Fibroblast of lung (primary cell): Measurements from ENCODE around the gene ESAM. TPM values are rescaled to one million over a fixed set of nuclear protein-coding genes. Genes with fewer than 3 reads are reported as not detected.

Experiments
- DNase-seq, 2 donors: peaks; one replicate each; pipeline versions ENCODE4 v3.0.0 to v3.0.0-alpha.2; 2010; ENCODE audit warnings: low read depth in 2 of 2
- H2AFZ ChIP-seq: 2 replicates; pipeline ENCODE4 v1.5.1; 2012; ENCODE audit warnings: low read length, control low read depth, inconsistent platforms
- H3K27ac ChIP-seq: 2 replicates; pipeline ENCODE4 v1.5.1; 2011; ENCODE audit warnings: low read length, control low read depth; ENCODE audit not compliant: insufficient read depth
- H3K27me3 ChIP-seq: 2 replicates; pipeline ENCODE4 v1.5.1; 2011; ENCODE audit warnings: mild to moderate bottlenecking, low read length; ENCODE audit not compliant: control insufficient read depth, insufficient read depth
- H3K36me3 ChIP-seq: 2 replicates; pipeline ENCODE4 v1.5.1; 2011; ENCODE audit warnings: low read length; ENCODE audit not compliant: control insufficient read depth, insufficient read depth
- H3K4me1 ChIP-seq: 2 replicates; pipeline ENCODE4 v1.5.1; 2011; ENCODE audit warnings: low read length; ENCODE audit not compliant: control insufficient read depth, insufficient read depth; ENCODE audit errors: extremely low read depth
- H3K4me2 ChIP-seq: 2 replicates; pipeline ENCODE4 v1.5.1; 2011; ENCODE audit warnings: low read length, control low read depth; ENCODE audit not compliant: insufficient read depth; ENCODE audit errors: extremely low read depth
- H3K4me3 ChIP-seq, 4 experiments: fragments of 200-600 bp in 1 of 4; sonication (generic) in 1 of 4; replicated peaks in 1 of 4; 2 replicates each; pipeline ENCODE4 v1.5.1; 2011 to 2016; ENCODE audit warnings: low read length in 4 of 4, low read depth in 3 of 4, mild to moderate bottlenecking in 3 of 4, control low read depth in 2 of 4, inconsistent platforms in 1 of 4, mixed read lengths in 1 of 4; ENCODE audit not compliant: insufficient read depth in 1 of 4; ENCODE audit errors: control extremely low read depth in 1 of 4
- H3K79me2 ChIP-seq: 2 replicates; pipeline ENCODE4 v1.5.1; 2012; ENCODE audit warnings: mild to moderate bottlenecking, low read length, inconsistent platforms; ENCODE audit not compliant: control insufficient read depth, insufficient read depth
- H3K9ac ChIP-seq: 2 replicates; pipeline ENCODE4 v1.5.1; 2011; ENCODE audit warnings: mild to moderate bottlenecking, low read length, control low read depth; ENCODE audit not compliant: insufficient read depth
- H3K9me3 ChIP-seq: 2 replicates; pipeline ENCODE4 v1.5.1; 2012; ENCODE audit warnings: low read depth, low read length; ENCODE audit not compliant: control insufficient read depth, insufficient read depth
- H4K20me1 ChIP-seq: 2 replicates; pipeline ENCODE4 v1.5.1; 2011; ENCODE audit warnings: low read length; ENCODE audit not compliant: control insufficient read depth, insufficient read depth; ENCODE audit errors: extremely low read depth
- CTCF ChIP-seq, 2 donors: IDR thresholded peaks in 1 of 2; conservative IDR thresholded peaks in 1 of 2; 1 replicate in 1 of 2; 2 replicates in 1 of 2; pipeline ENCODE4 v1.5.1; 2011 to 2012; ENCODE audit warnings: low read length in 2 of 2, control low read depth in 1 of 2, inconsistent platforms in 1 of 2, low read depth in 1 of 2, mild to moderate bottlenecking in 1 of 2
- EZH2 ChIP-seq: IDR thresholded peaks from 2 replicates; pipeline ENCODE4 v1.5.1; 2012; ENCODE audit warnings: low read length, control low read depth, mild to moderate bottlenecking; ENCODE audit errors: missing control alignments
- polyA minus RNA-seq: library from RNA; depleted of rRNA, polyadenylated mRNA; stranded (reverse); fragments of >200 nt; gene quantifications from 2 replicates; pipeline ENCODE4 v1.2.3, GENCODE V29; 2011; ENCODE audit warnings: low replicate concordance
- polyA plus RNA-seq, 2 donors: library from polyadenylated mRNA; depleted of rRNA in 1 of 2; stranded (reverse) in 1 of 2; unstranded in 1 of 2; fragments of >200 nt; gene quantifications; 2 replicates each; pipeline ENCODE4 v1.2.1, GENCODE V29; 2011 to 2012; ENCODE audit warnings: missing spikeins in 1 of 2
- total RNA-seq: library from RNA; depleted of rRNA; stranded (reverse); fragments of >200 nt; gene quantifications from 2 replicates; pipeline ENCODE4 v1.2.1, GENCODE V29; 2014

ESAM gene, protein sequence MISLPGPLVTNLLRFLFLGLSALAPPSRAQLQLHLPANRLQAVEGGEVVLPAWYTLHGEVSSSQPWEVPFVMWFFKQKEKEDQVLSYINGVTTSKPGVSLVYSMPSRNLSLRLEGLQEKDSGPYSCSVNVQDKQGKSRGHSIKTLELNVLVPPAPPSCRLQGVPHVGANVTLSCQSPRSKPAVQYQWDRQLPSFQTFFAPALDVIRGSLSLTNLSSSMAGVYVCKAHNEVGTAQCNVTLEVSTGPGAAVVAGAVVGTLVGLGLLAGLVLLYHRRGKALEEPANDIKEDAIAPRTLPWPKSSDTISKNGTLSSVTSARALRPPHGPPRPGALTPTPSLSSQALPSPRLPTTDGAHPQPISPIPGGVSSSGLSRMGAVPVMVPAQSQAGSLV
- total RNA-seq = under 0.01 and 0.26 TPM in 2 replicates
- 0.10 and 2.7 TPM in 2 replicates for polyA plus RNA-seq
- 0.16 and 2.4 TPM in 2 replicates for polyA plus RNA-seq (2012)
- polyA minus RNA-seq = 2.6 TPM in 1 of 2 replicates, not detected in the other

- Histone ChIP-seq H3K4me1 (peaks cover 9% of the 10 kb centered on the region), H3K36me3 (peaks cover 2% of the 10 kb centered on the region), H3K9ac (peak within 1 kb of the TSS; percentile 16), H3K27me3 (peaks cover 6% of the 10 kb centered on the region), H3K27ac (peak within 1 kb of the TSS; percentile 20), H3K4me2 (peak within 1 kb of the TSS; percentile 87), H3K4me3 (peak within 1 kb of the TSS; percentile 9 to 57 (median 28)), H2AFZ (no peak within 1 kb of the TSS), H4K20me1 (no peaks in the 10 kb centered on the region), H3K79me2 (no peaks in the 10 kb centered on the region), H3K9me3 (no peaks in the 10 kb centered on the region)
- TF ChIP-seq CTCF (conservative IDR thresholded peaks at IDR 0.05 in 1 of 2, IDR thresholded peaks at IDR 0.05 in 1 of 2; ENCODE audit: low read depth in 1 of 2, low read length in 2 of 2) = no peak
- TF ChIP-seq EZH2 = no peak
- no peak for DNase-seq
These were observed at the start of gene ESAM for GRCh38 chr11:124762105-124762623. ESAM (minus strand) TSS chr11:124762290; CDS start chr11:124762154, 136 bp downstream.

DNA sequence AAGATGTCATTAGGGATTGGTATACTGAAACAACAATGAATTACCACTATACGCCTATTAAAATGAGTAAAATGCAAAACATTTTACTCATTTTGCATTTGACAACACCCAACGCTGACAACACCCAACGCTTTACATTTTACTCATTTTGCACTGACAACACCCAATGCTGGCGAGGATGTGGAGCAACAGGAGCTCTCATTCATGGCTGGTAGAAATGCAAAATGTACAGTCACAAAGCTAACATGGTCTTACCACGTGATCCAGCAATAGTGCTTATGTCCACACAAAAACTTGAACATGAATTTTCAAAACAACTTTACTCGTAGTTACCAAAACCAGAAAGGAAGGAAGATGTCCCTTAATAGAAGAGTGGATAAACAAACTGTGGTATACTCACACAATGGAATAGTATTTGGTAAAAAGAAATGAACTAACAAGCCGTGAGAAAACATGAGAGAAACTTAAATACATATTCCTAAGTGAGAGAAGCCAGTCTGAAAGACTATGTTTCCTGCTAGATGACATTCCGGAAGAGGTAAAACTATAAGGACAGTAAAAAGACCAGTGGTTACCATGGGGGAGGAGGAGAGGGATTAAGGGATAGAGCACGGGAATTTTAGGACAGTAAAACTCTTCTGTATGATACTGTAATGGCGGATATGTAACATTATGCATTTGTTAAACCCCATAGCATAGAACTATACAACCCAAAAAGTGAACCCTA lies 49.5 kb upstream of the ESAM start:
- no peak overlapping the region for H3K9ac ChIP-seq
- H3K4me2 ChIP-seq = no peak overlapping the region
- H3K27ac ChIP-seq = no peak overlapping the region
- no peaks in the 10 kb centered on the region for H3K27me3 ChIP-seq
- H2AFZ ChIP-seq = no peak overlapping the region
- no peaks in the 10 kb centered on the region for H3K79me2 ChIP-seq
- no peaks in the 10 kb centered on the region for H4K20me1 ChIP-seq
- H3K9me3 ChIP-seq = no peaks in the 10 kb centered on the region
- no peak overlapping the region for H3K4me3 ChIP-seq
- TF ChIP-seq CTCF (conservative IDR thresholded peaks at IDR 0.05 in 1 of 2, IDR thresholded peaks at IDR 0.05 in 1 of 2; ENCODE audit: low read depth in 1 of 2, low read length in 2 of 2) = no peak
- TF ChIP-seq EZH2 = no peak
- no peak for DNase-seq
- no peaks in the 10 kb centered on the region for H3K4me1 ChIP-seq
- no peaks in the 10 kb centered on the region for H3K36me3 ChIP-seq

- TF ChIP-seq EZH2 (no peak), CTCF (conservative IDR thresholded peaks at IDR 0.05 in 1 of 2, IDR thresholded peaks at IDR 0.05 in 1 of 2; ENCODE audit: low read depth in 1 of 2, low read length in 2 of 2) (no peak)
- H3K4me3 ChIP-seq = no peak overlapping the region
- H2AFZ ChIP-seq = no peak overlapping the region
- H3K4me1 ChIP-seq = no peaks in the 10 kb centered on the region
- H3K27me3 ChIP-seq = no peaks in the 10 kb centered on the region
- no peak overlapping the region for H3K27ac ChIP-seq
- no peaks in the 10 kb centered on the region for H4K20me1 ChIP-seq
- H3K4me2 ChIP-seq = no peak overlapping the region
- H3K36me3 ChIP-seq = no peaks in the 10 kb centered on the region
- DNase-seq = no peak
- no peaks in the 10 kb centered on the region for H3K79me2 ChIP-seq
- H3K9me3 ChIP-seq = no peaks in the 10 kb centered on the region
- no peak overlapping the region for H3K9ac ChIP-seq
These were observed 45.7 kb upstream of the ESAM start for GRCh38 chr11:124807660-124808270.
